ENCODE data around the gene ARRB2.

ARRB2 gene

GRCh38 chr17:4733073-4733531 is 22.7 kb downstream of the ARRB2 start:
- DNase-seq: peak; percentile 30

GRCh38 chr17:4734857-4735475 is 24.5 kb downstream of the ARRB2 start:
- no peak for DNase-seq

GRCh38 chr17:4735876-4736651 is 25.6 kb downstream of the ARRB2 start:
- DNase-seq: no peak

GRCh38 chr17:4738136-4739121 is 28.0 kb downstream of the ARRB2 start:
- DNase-seq: peak; percentile 51

GRCh38 chr17:4739122-4740024 is 28.9 kb downstream of the ARRB2 start, which contains the start of the genes CXCL16 and ZMYND15:
CXCL16 (minus strand) TSS chr17:4739928; CDS start chr17:4739339, 589 bp downstream.
ZMYND15 (plus strand) TSS chr17:4739833; CDS start chr17:4740549, 716 bp downstream.
- DNase-seq: peak; percentile 76

- no peak for DNase-seq
These were observed 29.6 kb downstream of the ARRB2 start for GRCh38 chr17:4740025-4740351.

GRCh38 chr17:4740584-4740983 is 30.2 kb downstream of the ARRB2 start:
- DNase-seq: no peak

- DNase-seq: no peak
These were observed 31.1 kb downstream of the ARRB2 start for GRCh38 chr17:4741544-4741943.

- DNase-seq: no peak
These were observed 31.7 kb downstream of the ARRB2 start for GRCh38 chr17:4742133-4742532.

GRCh38 chr17:4742629-4743028 is 32.2 kb downstream of the ARRB2 start:
- DNase-seq: no peak

GRCh38 chr17:4743216-4743615 is 32.8 kb downstream of the ARRB2 start:
- no peak for DNase-seq

GRCh38 chr17:4743898-4744297 is 33.5 kb downstream of the ARRB2 start:
- no peak for DNase-seq

GRCh38 chr17:4744999-4745969 is 34.9 kb downstream of the ARRB2 start:
- DNase-seq: no peak

GRCh38 chr17:4747847-4748246 is 37.4 kb downstream of the ARRB2 start:
- peak; percentile 47 for DNase-seq

GRCh38 chr17:4748686-4749085 is 38.3 kb downstream of the ARRB2 start:
- no peak for DNase-seq

GRCh38 chr17:4750606-4751005 is 40.2 kb downstream of the ARRB2 start:
- DNase-seq: no peak

GRCh38 chr17:4751932-4752331 is 41.5 kb downstream of the ARRB2 start:
- DNase-seq: no peak

GRCh38 chr17:4753392-4753791 is 43.0 kb downstream of the ARRB2 start:
- no peak for DNase-seq

- no peak for DNase-seq
These were observed 49.4 kb downstream of the ARRB2 start for GRCh38 chr17:4759776-4760236.

GRCh38 chr17:4764595-4764994 is 54.2 kb downstream of the ARRB2 start:
- no peak for DNase-seq

GRCh38 chr17:4766201-4766600 is 55.8 kb downstream of the ARRB2 start:
- no peak for DNase-seq

All from CD4-positive, alpha-beta T cell treated with Interleukin-12 subunit alpha and Interleukin-12 subunit beta, for 1 hour (primary cell).